H9 (cell line): ENCODE data around the gene ACTL7A. TPM values are rescaled to one million over a fixed set of nuclear protein-coding genes. Genes with fewer than 3 reads are reported as not detected.
"Not testable (repeated sequence)": the region's sequence is repeated elsewhere in the genome, so short reads cannot be mapped to it uniquely, and the experiment has no call there.

ENCODE experiments used
- DNase-seq: peaks from one replicate; pipeline ENCODE4 v3.0.0-alpha.2; 2017
- H2AFZ ChIP-seq: one replicate; pipeline ENCODE4 v1.6.1; 2013; ENCODE audit warnings: mild to moderate bottlenecking, low read length, control low read depth, moderate library complexity
- H2AK5ac ChIP-seq: 2 replicates; pipeline ENCODE4 v1.6.1; 2013; ENCODE audit warnings: low read length, control low read depth, mixed read lengths; ENCODE audit not compliant: insufficient read length
- H2BK120ac ChIP-seq: one replicate; pipeline ENCODE4 v1.6.1; 2013; ENCODE audit warnings: low read depth, mild to moderate bottlenecking, low read length, control low read depth, inconsistent platforms; ENCODE audit not compliant: poor library complexity, severe bottlenecking
- H2BK12ac ChIP-seq: 2 replicates; pipeline ENCODE4 v1.6.1; 2013; ENCODE audit warnings: low read length, control low read depth, mixed read lengths, low read depth; ENCODE audit not compliant: insufficient read length
- H2BK15ac ChIP-seq: 2 replicates; pipeline ENCODE4 v1.6.1; 2013; ENCODE audit warnings: low read depth, low read length, control low read depth
- H2BK20ac ChIP-seq: one replicate; pipeline ENCODE4 v1.6.1; 2013; ENCODE audit warnings: low read depth, mild to moderate bottlenecking, low read length, control low read depth, inconsistent platforms; ENCODE audit not compliant: poor library complexity, severe bottlenecking
- H2BK5ac ChIP-seq: 2 replicates; pipeline ENCODE4 v1.6.1; 2013; ENCODE audit warnings: low read length, control low read depth, mixed read lengths; ENCODE audit not compliant: insufficient read length
- H3K14ac ChIP-seq: 2 replicates; pipeline ENCODE4 v1.6.1; 2013; ENCODE audit warnings: low read length, control low read depth; ENCODE audit not compliant: insufficient read depth
- H3K18ac ChIP-seq: 2 replicates; pipeline ENCODE4 v1.6.1; 2013; ENCODE audit warnings: low read depth, mild to moderate bottlenecking, mixed read lengths, low read length, control low read depth; ENCODE audit not compliant: insufficient read length
- H3K23ac ChIP-seq: 2 replicates; pipeline ENCODE4 v1.6.1; 2013; ENCODE audit warnings: low read length, control low read depth, mixed read lengths, low read depth; ENCODE audit not compliant: insufficient read length
- H3K23me2 ChIP-seq: 2 replicates; pipeline ENCODE4 v1.6.1; 2013; ENCODE audit warnings: low read depth, mild to moderate bottlenecking, mixed read lengths, low read length, control low read depth; ENCODE audit not compliant: insufficient read length, poor library complexity, severe bottlenecking
- H3K27ac ChIP-seq: 2 replicates; pipeline ENCODE4 v1.5.1; 2013; ENCODE audit warnings: low read length, control low read depth, mixed read lengths, low read depth; ENCODE audit not compliant: insufficient read length
- H3K27me3 ChIP-seq: 2 replicates; pipeline ENCODE4 v1.6.1; 2013; ENCODE audit warnings: low read length, control low read depth, inconsistent platforms; ENCODE audit not compliant: insufficient read depth
- H3K4ac ChIP-seq: 2 replicates; pipeline ENCODE4 v1.6.1; 2013; ENCODE audit warnings: low read depth, mild to moderate bottlenecking, control low read depth, inconsistent platforms, low read length, moderate library complexity
- H3K4me1 ChIP-seq: 2 replicates; pipeline ENCODE4 v1.6.1; 2013; ENCODE audit warnings: low read length, control low read depth, inconsistent platforms; ENCODE audit not compliant: insufficient read depth
- H3K4me2 ChIP-seq: 2 replicates; pipeline ENCODE4 v1.6.1; 2013; ENCODE audit warnings: low read length, control low read depth, mixed read lengths; ENCODE audit not compliant: insufficient read length, insufficient read depth
- H3K56ac ChIP-seq: 2 replicates; pipeline ENCODE4 v1.6.1; 2013; ENCODE audit warnings: low read depth, mild to moderate bottlenecking, mixed read lengths, low read length, control low read depth; ENCODE audit not compliant: insufficient read length
- H3K79me1 ChIP-seq: 2 replicates; pipeline ENCODE4 v1.6.1; 2013; ENCODE audit warnings: low read depth, mild to moderate bottlenecking, moderate library complexity, low read length, control low read depth, inconsistent platforms; ENCODE audit not compliant: insufficient read depth, poor library complexity, severe bottlenecking
- H3K79me2 ChIP-seq: 2 replicates; pipeline ENCODE4 v1.6.1; 2013; ENCODE audit warnings: low read length, control low read depth, inconsistent platforms; ENCODE audit not compliant: insufficient read depth
- H3K9ac ChIP-seq: 2 replicates; pipeline ENCODE4 v1.6.1; 2013; ENCODE audit warnings: low read length, control low read depth, mixed read lengths; ENCODE audit not compliant: insufficient read length; ENCODE audit errors: extremely low read depth
- H3K9me3 ChIP-seq: one replicate; pipeline ENCODE4 v1.6.1; 2013; ENCODE audit warnings: low read depth, low read length, inconsistent platforms; ENCODE audit not compliant: control insufficient read depth
- H3T11ph ChIP-seq: one replicate; pipeline ENCODE4 v1.6.1; 2013; ENCODE audit warnings: mild to moderate bottlenecking, low read length, control low read depth, inconsistent platforms
- H4K20me1 ChIP-seq: one replicate; pipeline ENCODE4 v1.6.1; 2013; ENCODE audit not compliant: control insufficient read depth, insufficient read length, insufficient read depth
- H4K5ac ChIP-seq: 2 replicates; pipeline ENCODE4 v1.6.1; 2013; ENCODE audit warnings: low read depth, mild to moderate bottlenecking, mixed read lengths, low read length, control low read depth; ENCODE audit not compliant: insufficient read length
- H4K8ac ChIP-seq: replicated peaks from 2 replicates; pipeline ENCODE4 v1.6.1; 2013; ENCODE audit warnings: low read length, control low read depth, mixed read lengths, low read depth; ENCODE audit not compliant: insufficient read length
- H4K91ac ChIP-seq: 2 replicates; pipeline ENCODE4 v1.6.1; 2013; ENCODE audit warnings: low read depth, mild to moderate bottlenecking, moderate library complexity, mixed read lengths, low read length, control low read depth; ENCODE audit not compliant: insufficient read length
- H3K27ac Mint-ChIP-seq, 3 experiments: 2 replicates in 2 of 3; 3 replicates in 1 of 3; pipeline ENCODE4 v1.8.0; 2020 to 2021; ENCODE audit warnings: mixed read lengths in 3 of 3, mild to moderate bottlenecking in 1 of 3, moderate library complexity in 1 of 3
- H3K27me3 Mint-ChIP-seq: 2 replicates; pipeline ENCODE4 v1.8.0; 2021; ENCODE audit warnings: low read depth, mild to moderate bottlenecking, moderate library complexity, mixed read lengths
- H3K36me3 Mint-ChIP-seq, 3 experiments: 2 replicates in 2 of 3; 3 replicates in 1 of 3; pipeline ENCODE4 v1.8.0; 2020 to 2021; ENCODE audit warnings: low read depth in 3 of 3, mixed read lengths in 3 of 3; ENCODE audit not compliant: insufficient read depth in 1 of 3
- H3K4me1 Mint-ChIP-seq, 2 experiments: 2 replicates each; pipeline ENCODE4 v1.8.0; 2020; ENCODE audit warnings: mixed read lengths in 2 of 2
- H3K4me3 Mint-ChIP-seq, 2 experiments: 2 replicates in 1 of 2; 3 replicates in 1 of 2; pipeline ENCODE4 v1.8.0; 2020 to 2021; ENCODE audit warnings: mild to moderate bottlenecking in 2 of 2, mixed read lengths in 2 of 2, moderate library complexity in 1 of 2
- H3K9me3 Mint-ChIP-seq, 2 experiments: 2 replicates in 1 of 2; 3 replicates in 1 of 2; pipeline ENCODE4 v1.8.0; 2020; ENCODE audit warnings: mild to moderate bottlenecking in 2 of 2, mixed read lengths in 2 of 2, moderate library complexity in 1 of 2
- CTCF ChIP-seq: fragments of 200-600 bp; sonication (generic); conservative IDR thresholded peaks from 3 replicates; pipeline ENCODE4 v1.8.0; 2021; ENCODE audit warnings: antibody characterized with exemption, mild to moderate bottlenecking
- WGBS: extraction: QIAGEN DNeasy Blood & Tissue Kit; methylation state at CpG from one replicate; pipeline ENCODE4 v1.1.7; 2013; ENCODE audit warnings: missing lambda C conversion rate, low lambda C conversion rate, mixed read lengths; ENCODE audit not compliant: insufficient read length; ENCODE audit errors: extremely low coverage; 5-methylcytosine and 5-hydroxymethylcytosine counted together
- total RNA-seq: library from RNA; stranded (reverse); gene quantifications from 2 replicates; pipeline ENCODE4 v1.2.1, GENCODE V29; 2021

The ACTL7A gene
- total RNA-seq, 1 experiment from 2014 or later = not detected

- Histone ChIP-seq H3K79me1 (no peaks in the 10 kb centered on the region), H3K27me3 (no peaks in the 10 kb centered on the region), H3K18ac (no peak overlapping the region), H4K20me1 (no peaks in the 10 kb centered on the region), H3K56ac (no peak overlapping the region), H3K23me2 (no peaks in the 10 kb centered on the region), H3K9me3 (no peaks in the 10 kb centered on the region), H3K4ac (no peak overlapping the region), H2AK5ac (no peak overlapping the region), H3K27ac (no peak overlapping the region), H3K4me2 (no peak overlapping the region), H2AFZ (no peak overlapping the region), H3K9ac (no peak overlapping the region), H4K91ac (no peak overlapping the region), H3T11ph (no peak overlapping the region), H2BK12ac (no peak overlapping the region), H3K23ac (no peak overlapping the region), H3K4me1 (no peaks in the 10 kb centered on the region), H4K8ac (no peak overlapping the region), H2BK120ac (no peak overlapping the region), H2BK20ac (no peak overlapping the region), H2BK15ac (no peak overlapping the region), H2BK5ac (no peak overlapping the region), H3K14ac (no peak overlapping the region), H3K79me2 (no peaks in the 10 kb centered on the region), H4K5ac (no peak overlapping the region)
- Mint-ChIP-seq H3K36me3 (peaks cover 14 to 90% (median 61%) of the 10 kb centered on the region in 3 experiments; a peak in 6 of 7 replicates), H3K4me3 (no peak overlapping the region), H3K9me3 (no peaks in the 10 kb centered on the region), H3K27ac (no peak overlapping the region), H3K4me1 (no peaks in the 10 kb centered on the region), H3K27me3 (no peaks in the 10 kb centered on the region)
- no peak for TF ChIP-seq CTCF
- WGBS = no CpG with 5 or more reads among the region's 2 CpGs
- no peak for DNase-seq
These were observed 35.4 kb downstream of the ACTL7A start for GRCh38 chr9:108897324-108898096.

GRCh38 chr9:108899023-108899695 is 37.1 kb downstream of the ACTL7A start:
- H3K4me3 Mint-ChIP-seq = not testable (repeated sequence)
- WGBS = no CpG with 5 or more reads among the region's 8 CpGs

More at GRCh38 chr9:108899023-108899695, 37.1 kb downstream of the ACTL7A start:
- H2AK5ac ChIP-seq, H3K23ac ChIP-seq, DNase-seq, H3K27me3 Mint-ChIP-seq, H3K9ac ChIP-seq, H2AFZ ChIP-seq, H2BK120ac ChIP-seq, H2BK20ac ChIP-seq, H3K14ac ChIP-seq, H3K9me3 Mint-ChIP-seq, H3T11ph ChIP-seq, H3K23me2 ChIP-seq, H3K18ac ChIP-seq, H3K56ac ChIP-seq, H3K27me3 ChIP-seq, H4K20me1 ChIP-seq, H2BK15ac ChIP-seq, H3K4ac ChIP-seq, H2BK5ac ChIP-seq, H3K27ac ChIP-seq, H4K8ac ChIP-seq, H3K4me2 ChIP-seq, H3K9me3 ChIP-seq, H2BK12ac ChIP-seq, H4K91ac ChIP-seq, H3K4me1 Mint-ChIP-seq, H3K4me1 ChIP-seq, H3K79me1 ChIP-seq, H3K79me2 ChIP-seq, H4K5ac ChIP-seq, H3K27ac Mint-ChIP-seq: not testable (repeated sequence)
- H3K36me3 Mint-ChIP-seq = peaks cover 18 to 89% (median 62%) of the 10 kb centered on the region in 3 experiments; a peak in 6 of 7 replicates
